CD4-positive, alpha-beta T cell treated with Interleukin-12 subunit alpha and Interleukin-12 subunit beta, for 1 hour (primary cell): ENCODE data around the gene ARL17A.
"Not testable (repeated sequence)": the region's sequence is repeated elsewhere in the genome, so short reads cannot be mapped to it uniquely, and the experiment has no call there.

Experiments
- DNase-seq: peaks from one replicate; pipeline ENCODE4 v3.0.0-alpha.2; 2020

ARL17A gene

GRCh38 chr17:46534716-46535115 lies 44.8 kb downstream of the ARL17A start:
- DNase-seq, result not testable (repeated sequence)

GRCh38 chr17:46512168-46512567 lies 67.3 kb downstream of the ARL17A start, which contains the start of gene LRRC37A2:
LRRC37A2 (plus strand) TSS chr17:46512468; CDS start chr17:46512713, 245 bp downstream.
- DNase-seq, result not testable (repeated sequence)

GRCh38 chr17:46505896-46506295 lies 73.6 kb downstream of the ARL17A start:
- DNase-seq, result not testable (repeated sequence)

- not testable (repeated sequence) for DNase-seq
Measured at GRCh38 chr17:46499437-46500139, 79.9 kb downstream of the ARL17A start.

- not testable (repeated sequence) for DNase-seq
Measured at GRCh38 chr17:46492021-46492420, 87.5 kb downstream of the ARL17A start.

GRCh38 chr17:46481310-46481709 lies 98.2 kb downstream of the ARL17A start:
- not testable (repeated sequence) for DNase-seq

GRCh38 chr17:46478823-46479222 lies 100.7 kb downstream of the ARL17A start:
- DNase-seq, result not testable (repeated sequence)

- not testable (repeated sequence) for DNase-seq
Measured at GRCh38 chr17:46475583-46475982, 103.9 kb downstream of the ARL17A start.

- not testable (repeated sequence) for DNase-seq
Measured at GRCh38 chr17:46474489-46474888, 105.0 kb downstream of the ARL17A start.

- DNase-seq, result not testable (repeated sequence)
Measured at GRCh38 chr17:46467618-46468017, 111.9 kb downstream of the ARL17A start.
